HG02759 (cell line): ENCODE data around the gene ZRANB3.

Experiments used
- ATAC-seq: cut with Tn5 transposase; IDR thresholded peaks from one replicate; pipeline ENCODE4 v1.9.1; 2021; ENCODE audit warnings: mild to moderate bottlenecking, moderate library complexity; ENCODE audit not compliant: unreplicated experiment

Gene ZRANB3

GRCh38 chr2:135183822-135184221, 347.2 kb downstream of the ZRANB3 start:
- ATAC-seq, result no peak

- no peak for ATAC-seq
Measured at GRCh38 chr2:135182601-135183000, 348.4 kb downstream of the ZRANB3 start.

- no peak for ATAC-seq
Measured at GRCh38 chr2:135182190-135182589, 348.8 kb downstream of the ZRANB3 start.

- no peak for ATAC-seq
Measured at GRCh38 chr2:135179689-135180088, 351.3 kb downstream of the ZRANB3 start.

GRCh38 chr2:135175177-135175576, 355.8 kb downstream of the ZRANB3 start:
- ATAC-seq, result no peak

GRCh38 chr2:135174810-135175093, 356.3 kb downstream of the ZRANB3 start:
- ATAC-seq, result no peak

GRCh38 chr2:135174049-135174809, 356.8 kb downstream of the ZRANB3 start:
- no peak for ATAC-seq

- no peak for ATAC-seq
Measured at GRCh38 chr2:135169900-135170753, 360.9 kb downstream of the ZRANB3 start.

- ATAC-seq, result no peak
Measured at GRCh38 chr2:135168204-135168856, 362.7 kb downstream of the ZRANB3 start.

- ATAC-seq, result no peak
Measured at GRCh38 chr2:135167273-135167672, 363.7 kb downstream of the ZRANB3 start.

GRCh38 chr2:135164431-135164830, 366.6 kb downstream of the ZRANB3 start:
- ATAC-seq, result no peak

GRCh38 chr2:135163901-135164300, 367.1 kb downstream of the ZRANB3 start:
- ATAC-seq, result no peak

- no peak for ATAC-seq
Measured at GRCh38 chr2:135163306-135163705, 367.7 kb downstream of the ZRANB3 start.

- no peak for ATAC-seq
Measured at GRCh38 chr2:135162786-135163185, 368.2 kb downstream of the ZRANB3 start.

- no peak for ATAC-seq
Measured at GRCh38 chr2:135162377-135162776, 368.6 kb downstream of the ZRANB3 start.

GRCh38 chr2:135159191-135159590, 371.8 kb downstream of the ZRANB3 start:
- no peak for ATAC-seq

- no peak for ATAC-seq
Measured at GRCh38 chr2:135157856-135158255, 373.2 kb downstream of the ZRANB3 start.

- ATAC-seq, result no peak
Measured at GRCh38 chr2:135154962-135155361, 376.1 kb downstream of the ZRANB3 start.

GRCh38 chr2:135152361-135152760, 378.7 kb downstream of the ZRANB3 start:
- no peak for ATAC-seq

GRCh38 chr2:135151615-135152014, 379.4 kb downstream of the ZRANB3 start:
- ATAC-seq, result no peak

- no peak for ATAC-seq
Measured at GRCh38 chr2:135150725-135151124, 380.3 kb downstream of the ZRANB3 start.

GRCh38 chr2:135149251-135149650, 381.8 kb downstream of the ZRANB3 start:
- ATAC-seq, result no peak
